GM21528 (cell line): ENCODE results near the gene SPANXN1.
"Not testable (repeated sequence)": the region's sequence is repeated elsewhere in the genome, so short reads cannot be mapped to it uniquely, and the experiment has no call there.

ENCODE experiments used
- ATAC-seq: cut with Tn5 transposase; IDR thresholded peaks from one replicate; pipeline ENCODE4 v1.9.1; 2021; ENCODE audit warnings: mild to moderate bottlenecking, moderate library complexity; ENCODE audit not compliant: unreplicated experiment, low FRiP score

Gene SPANXN1

GRCh38 chrX:145247203-145247602 lies at the start of gene SPANXN1:
SPANXN1 (plus strand) TSS chrX:145247503; CDS start chrX:145247587, 84 bp downstream.
- ATAC-seq: not testable (repeated sequence)

- no peak for ATAC-seq
These were observed 48.2 kb upstream of the SPANXN1 start for GRCh38 chrX:145199078-145199477.

GRCh38 chrX:145213504-145213903 lies 33.8 kb upstream of the SPANXN1 start:
- no peak for ATAC-seq

- no peak for ATAC-seq
These were observed 44.9 kb downstream of the SPANXN1 start for GRCh38 chrX:145292218-145292617.
